Testis (tissue), 3 donors: ENCODE results near the gene BIRC7. TPM values are rescaled to one million over a fixed set of nuclear protein-coding genes. Genes with fewer than 3 reads are reported as not detected.

Source experiments
- DNase-seq: peaks from one replicate; pipeline ENCODE4 v3.0.0-alpha.2; 2019
- H3K27ac ChIP-seq, 2 donors: fragments of 200-600 bp; sonication (generic); one replicate each; pipeline ENCODE4 v1.5.1; 2019
- H3K27me3 ChIP-seq: fragments of 200-600 bp; sonication (generic); one replicate; pipeline ENCODE4 v1.5.1; 2019
- H3K36me3 ChIP-seq: fragments of 200-600 bp; sonication (generic); one replicate; pipeline ENCODE4 v1.5.1; 2017; ENCODE audit warnings: low read depth; ENCODE audit errors: missing control alignments
- H3K4me1 ChIP-seq: fragments of 200-600 bp; sonication (generic); one replicate; pipeline ENCODE4 v1.5.1; 2019
- H3K4me3 ChIP-seq, 2 donors: fragments of 200-600 bp; sonication (generic); one replicate each; pipeline ENCODE4 v1.5.1; 2017 to 2019
- H3K9me3 ChIP-seq: fragments of 200-600 bp; sonication (generic); one replicate; pipeline ENCODE4 v1.5.1; 2017
- CTCF ChIP-seq, 3 experiments: fragments of 450-650 bp in 2 of 3; fragments of 200-600 bp in 1 of 3; sonication (generic) in 1 of 3; IDR thresholded peaks; one replicate each; pipeline ENCODE4 v1.5.1; 2016 to 2019; ENCODE audit warnings: antibody characterized with exemption in 3 of 3, mild to moderate bottlenecking in 2 of 3, moderate library complexity in 1 of 3
- POLR2A ChIP-seq: fragments of 450-650 bp; IDR thresholded peaks from one replicate; pipeline ENCODE4 v1.6.1; 2017; ENCODE audit warnings: antibody characterized with exemption, mild to moderate bottlenecking, moderate library complexity
- WGBS, 2 donors: methylation state at CpG; one replicate each; pipeline ENCODE4 v1.1.5; 2018; 5-methylcytosine and 5-hydroxymethylcytosine counted together
- intact Hi-C: fragments of 100-400 bp; cut with DNase I; formaldehyde crosslinking; loops from one replicate; pipeline ENCODE4 v1.15.1; 2023; ENCODE audit warnings: low total_unique reads
- polyA plus RNA-seq: library from polyadenylated mRNA; stranded (reverse); fragments of 350-450 nt; fragmentation: Illumina TruSeq; extraction: RNeasy Lipid Tissue Mini Kit (QIAGEN cat#74804); gene quantifications from one replicate; pipeline ENCODE4 v1.2.3, GENCODE V29; 2014; ENCODE audit warnings: low read depth, low replicate concordance; ENCODE audit not compliant: insufficient read depth
- total RNA-seq, 2 donors: library from RNA; depleted of rRNA; stranded (reverse); fragments of >200 nt; gene quantifications; one replicate each; pipeline ENCODE4 v1.2.3, GENCODE V29; 2016

Gene BIRC7
- total and polyA plus RNA-seq, 3 donors from 2014 or later, result 0.24 to 0.33 (median 0.25) TPM

- intact Hi-C loops, result no loop called here
- Histone ChIP-seq H3K27ac (no peak overlapping the region), H3K4me1 (no peaks in the 10 kb centered on the region)
These were observed 47.6 kb upstream of the BIRC7 start for GRCh38 chr20:63188159-63188442.

DNA sequence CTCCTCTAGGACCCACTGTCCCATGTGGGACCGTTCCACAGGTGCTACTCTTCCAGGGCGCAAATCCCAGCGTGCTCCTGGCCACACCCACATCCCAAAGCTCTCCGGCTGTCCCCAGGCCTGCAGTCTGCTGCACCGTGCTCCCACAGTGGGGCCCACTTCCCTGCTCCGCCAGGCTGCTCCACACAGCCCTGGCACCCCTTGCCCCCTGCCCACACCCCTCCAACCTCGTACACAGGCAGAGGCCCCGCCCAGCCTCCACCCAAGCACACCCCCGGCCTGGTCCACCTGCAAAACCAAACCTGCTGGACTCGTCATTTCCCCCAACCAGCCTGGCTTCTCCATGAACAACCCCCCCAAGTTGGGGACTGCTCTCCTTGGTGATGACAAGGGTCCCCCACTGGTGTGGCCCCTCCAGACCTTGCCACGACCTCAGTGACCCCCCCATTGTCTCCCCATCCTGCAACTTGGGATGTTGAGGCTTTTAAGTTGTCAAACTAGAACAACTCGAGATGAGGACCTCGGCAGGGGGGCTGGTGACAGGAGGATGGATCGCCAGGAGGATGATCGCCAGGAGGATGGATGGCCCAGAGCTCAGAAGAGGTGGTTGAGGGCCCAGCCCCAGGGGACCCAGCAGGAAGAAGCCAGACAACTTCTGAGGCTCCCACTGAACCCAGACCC is 46.9 kb upstream of the BIRC7 start:
- no peaks in the 10 kb centered on the region for H3K36me3 ChIP-seq

More at GRCh38 chr20:63188159-63188442, 47.6 kb upstream of the BIRC7 start:
- TF ChIP-seq CTCF (IDR thresholded peaks at IDR 0.05), result no peak
- no peak for TF ChIP-seq POLR2A
- no peak overlapping the region for H3K4me3 ChIP-seq
- no peaks in the 10 kb centered on the region for H3K36me3 ChIP-seq
- H3K27me3 ChIP-seq, result no peaks in the 10 kb centered on the region
- H3K9me3 ChIP-seq, result no peaks in the 10 kb centered on the region
- 80 to 85% methylated on average over 2 to 13 of the region's 13 CpGs for WGBS, 2 donors
- no peak for DNase-seq

DNA sequence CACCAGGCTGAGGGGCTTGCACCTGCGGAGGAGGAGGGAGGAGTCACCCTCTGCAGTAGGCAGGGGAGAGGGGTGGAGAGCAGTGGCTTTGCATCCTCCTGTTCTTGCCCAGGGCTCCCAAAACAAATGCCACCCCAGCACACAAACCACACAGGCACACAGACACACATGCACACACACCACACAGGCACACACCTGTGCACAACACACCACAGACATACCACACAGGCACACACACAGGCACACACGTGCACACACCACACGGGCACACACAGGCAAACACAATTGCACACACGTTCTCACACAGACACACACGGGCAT is 46.4 kb upstream of the BIRC7 start:
- H3K4me3 ChIP-seq, result no peak overlapping the region
- intact Hi-C loops, result no loop called here
- no peaks in the 10 kb centered on the region for H3K27me3 ChIP-seq
- no peaks in the 10 kb centered on the region for H3K36me3 ChIP-seq
- TF ChIP-seq CTCF (IDR thresholded peaks at IDR 0.05), result no peak
- no peak for TF ChIP-seq POLR2A
- H3K4me1 ChIP-seq, result no peaks in the 10 kb centered on the region
- no peak for DNase-seq
- H3K27ac ChIP-seq, result no peak overlapping the region
- no peaks in the 10 kb centered on the region for H3K9me3 ChIP-seq
- WGBS, 2 donors, result 75 to 90% methylated on average over 3 to 5 of the region's 5 CpGs

More for the DNA sequence above, 46.9 kb upstream of the BIRC7 start:
- 78 to 79% methylated on average over 15 of the region's 15 CpGs for WGBS, 2 donors
- H3K27ac ChIP-seq, result no peak overlapping the region
- intact Hi-C loops, result no loop called here
- H3K9me3 ChIP-seq, result no peaks in the 10 kb centered on the region
- no peak overlapping the region for H3K4me3 ChIP-seq
- DNase-seq, result no peak
- no peak for TF ChIP-seq CTCF (IDR thresholded peaks at IDR 0.05)
- TF ChIP-seq POLR2A, result no peak
- H3K4me1 ChIP-seq, result no peaks in the 10 kb centered on the region
- H3K27me3 ChIP-seq, result no peaks in the 10 kb centered on the region

DNA sequence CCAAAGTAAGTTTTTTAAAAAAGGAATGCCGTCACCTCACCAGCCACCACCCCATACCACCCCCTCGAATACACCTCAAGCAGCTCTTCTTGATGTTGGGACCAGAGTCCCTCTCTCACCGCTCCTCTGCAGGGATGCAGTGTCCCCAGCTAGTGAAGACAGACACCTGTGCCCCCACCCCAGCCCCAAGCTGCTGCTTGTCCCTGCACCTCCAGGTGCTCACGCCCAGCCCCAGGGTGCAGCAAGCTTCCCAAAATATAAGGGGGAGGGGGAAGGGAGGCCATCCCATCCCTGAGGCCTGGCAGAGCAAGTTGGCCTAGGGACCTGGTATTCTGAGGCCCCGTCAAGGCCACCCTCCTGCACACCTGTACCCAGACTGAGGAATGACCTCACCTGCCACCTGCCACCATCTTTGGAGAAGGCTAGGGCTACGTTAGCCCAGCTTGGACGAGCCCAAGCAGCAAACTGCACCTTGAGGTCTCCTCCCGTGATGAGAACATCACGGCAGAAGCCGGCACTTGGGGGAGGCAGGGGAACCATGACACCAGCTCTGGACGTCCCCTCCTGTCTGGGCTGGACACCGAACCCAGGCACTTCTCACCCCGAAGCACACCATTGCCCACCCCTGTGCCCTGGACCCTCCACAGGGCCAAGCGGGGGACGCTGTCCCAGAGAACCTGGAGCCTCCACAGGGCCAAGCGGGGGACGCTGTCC is 45.7 kb upstream of the BIRC7 start:
- 67 to 94% methylated on average over 3 to 17 of the region's 17 CpGs for WGBS, 2 donors
- Histone ChIP-seq H3K36me3 (no peaks in the 10 kb centered on the region), H3K27ac (no peak overlapping the region), H3K27me3 (no peaks in the 10 kb centered on the region), H3K9me3 (no peaks in the 10 kb centered on the region), H3K4me3 (no peak overlapping the region), H3K4me1 (no peaks in the 10 kb centered on the region)
- intact Hi-C loops, result no loop called here
- TF ChIP-seq CTCF (IDR thresholded peaks at IDR 0.05) (no peak), POLR2A (no peak)
- DNase-seq, result no peak

GRCh38 chr20:63190828-63191227 is 44.9 kb upstream of the BIRC7 start:
- H3K27me3 ChIP-seq, result no peaks in the 10 kb centered on the region
- no peaks in the 10 kb centered on the region for H3K36me3 ChIP-seq
- H3K27ac ChIP-seq, result no peak overlapping the region
- no peak overlapping the region for H3K4me3 ChIP-seq
- WGBS, 2 donors, result 94 to 97% methylated on average over 7 to 20 of the region's 20 CpGs
- intact Hi-C loops, result no loop called here
- no peaks in the 10 kb centered on the region for H3K9me3 ChIP-seq
- no peak for DNase-seq
- H3K4me1 ChIP-seq, result no peaks in the 10 kb centered on the region
- no peak for TF ChIP-seq POLR2A
- TF ChIP-seq CTCF (IDR thresholded peaks at IDR 0.05), result no peak
